Hepatocyte (in vitro differentiated cells): ENCODE measurements around the gene ANO2. TPM values are rescaled to one million over a fixed set of nuclear protein-coding genes. Genes with fewer than 3 reads are reported as not detected.

Experiments used
- DNase-seq: peaks from one replicate; pipeline ENCODE4 v3.0.0-alpha.2; 2016; ENCODE audit warnings: low spot score
- H2AFZ ChIP-seq: fragments of 200-600 bp; sonication (generic); 2 replicates; pipeline ENCODE4 v1.6.0; 2016; ENCODE audit warnings: antibody characterized with exemption, mild to moderate bottlenecking
- H3K27ac ChIP-seq: fragments of 200-600 bp; sonication (generic); 2 replicates; pipeline ENCODE4 v1.5.1; 2016; ENCODE audit warnings: mild to moderate bottlenecking
- H3K27me3 ChIP-seq: fragments of 200-600 bp; sonication (generic); 2 replicates; pipeline ENCODE4 v1.6.1; 2016
- H3K36me3 ChIP-seq: fragments of 200-600 bp; sonication (generic); replicated peaks from 2 replicates; pipeline ENCODE4 v1.5.1; 2016; ENCODE audit warnings: low read depth; ENCODE audit not compliant: insufficient read depth
- H3K4me1 ChIP-seq: fragments of 200-600 bp; sonication (generic); 2 replicates; pipeline ENCODE4 v1.5.1; 2016; ENCODE audit warnings: mild to moderate bottlenecking, moderate library complexity; ENCODE audit not compliant: insufficient read depth
- H3K4me2 ChIP-seq: fragments of 200-600 bp; sonication (generic); 2 replicates; pipeline ENCODE4 v1.6.0; 2016
- H3K4me3 ChIP-seq: fragments of 200-600 bp; sonication (generic); 2 replicates; pipeline ENCODE4 v1.5.1; 2016; ENCODE audit warnings: mild to moderate bottlenecking
- H3K79me2 ChIP-seq: fragments of 200-600 bp; sonication (generic); 2 replicates; pipeline ENCODE4 v1.6.0; 2017; ENCODE audit warnings: mild to moderate bottlenecking
- H3K9me2 ChIP-seq: fragments of 200-600 bp; sonication (generic); replicated peaks from 2 replicates; pipeline ENCODE4 v1.6.0; 2017; ENCODE audit warnings: mild to moderate bottlenecking; ENCODE audit not compliant: insufficient read depth
- H3K9me3 ChIP-seq: fragments of 200-600 bp; sonication (generic); 2 replicates; pipeline ENCODE4 v1.5.1; 2016; ENCODE audit warnings: low read depth, mild to moderate bottlenecking
- H4K20me1 ChIP-seq: fragments of 200-600 bp; sonication (generic); 2 replicates; pipeline ENCODE4 v1.6.0; 2016; ENCODE audit warnings: mild to moderate bottlenecking; ENCODE audit not compliant: insufficient read depth, poor library complexity, severe bottlenecking
- EZH2 ChIP-seq: fragments of 200-600 bp; sonication (generic); IDR thresholded peaks from 2 replicates; pipeline ENCODE4 v1.6.1; 2016; ENCODE audit warnings: antibody characterized with exemption, mild to moderate bottlenecking, borderline replicate concordance
- EZH2phosphoT487 ChIP-seq: fragments of 200-600 bp; sonication (generic); IDR thresholded peaks from one replicate; pipeline ENCODE4 v1.6.1; 2018; ENCODE audit warnings: antibody characterized with exemption, mild to moderate bottlenecking, low read depth, moderate library complexity; ENCODE audit not compliant: unreplicated experiment, severe bottlenecking
- WGBS: methylation state at CpG from one replicate; pipeline ENCODE4 v1.1.6; 2016; ENCODE audit warnings: low lambda C conversion rate; ENCODE audit errors: missing lambda C conversion rate; 5-methylcytosine and 5-hydroxymethylcytosine counted together
- polyA plus RNA-seq: library from polyadenylated mRNA; unstranded; fragments of >200 nt; fragmentation: Nextera tagmentation; extraction: Ambion mirVana; gene quantifications from 2 replicates; pipeline ENCODE4 v1.2.1, GENCODE V29; 2016
- total RNA-seq: library from RNA; depleted of rRNA; stranded (reverse); fragments of >200 nt; gene quantifications from 2 replicates; pipeline ENCODE4 v1.2.3, GENCODE V29; 2014
- TF ChIP-seq, protein P1 (sequence below): fragments of 200-600 bp; sonication (generic); IDR thresholded peaks from 2 replicates; pipeline ENCODE4 v1.5.1; 2016; ENCODE audit warnings: antibody characterized with exemption, mild to moderate bottlenecking; ENCODE audit not compliant: poor library complexity

Gene ANO2
- total and polyA plus RNA-seq, 2 experiments from 2014 or later, result 1.0 to 1.9 TPM

DNA sequence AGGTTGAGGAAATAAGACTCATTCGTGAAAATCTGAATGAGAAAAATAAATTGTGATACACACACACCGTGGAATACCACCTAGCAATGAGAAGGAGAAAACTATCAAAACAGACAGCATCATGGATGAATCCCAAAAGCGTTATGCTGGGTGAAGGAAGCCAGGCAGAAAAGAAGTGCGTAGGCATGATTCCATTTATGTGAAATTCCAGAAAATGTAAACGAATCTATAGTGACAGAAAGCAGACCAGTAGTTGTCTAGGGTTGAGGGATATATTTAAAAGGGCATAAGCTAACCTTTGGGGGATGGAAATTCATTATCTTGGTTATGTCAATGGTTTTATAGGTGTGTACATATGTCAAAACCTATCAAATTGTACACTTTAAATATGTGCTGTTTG, 42.5 kb upstream of the ANO2 start:
- no peaks in the 10 kb centered on the region for H3K36me3 ChIP-seq
- H3K4me1 ChIP-seq, result no peaks in the 10 kb centered on the region
- H2AFZ ChIP-seq, result no peak overlapping the region
- TF ChIP-seq, protein P1, sequence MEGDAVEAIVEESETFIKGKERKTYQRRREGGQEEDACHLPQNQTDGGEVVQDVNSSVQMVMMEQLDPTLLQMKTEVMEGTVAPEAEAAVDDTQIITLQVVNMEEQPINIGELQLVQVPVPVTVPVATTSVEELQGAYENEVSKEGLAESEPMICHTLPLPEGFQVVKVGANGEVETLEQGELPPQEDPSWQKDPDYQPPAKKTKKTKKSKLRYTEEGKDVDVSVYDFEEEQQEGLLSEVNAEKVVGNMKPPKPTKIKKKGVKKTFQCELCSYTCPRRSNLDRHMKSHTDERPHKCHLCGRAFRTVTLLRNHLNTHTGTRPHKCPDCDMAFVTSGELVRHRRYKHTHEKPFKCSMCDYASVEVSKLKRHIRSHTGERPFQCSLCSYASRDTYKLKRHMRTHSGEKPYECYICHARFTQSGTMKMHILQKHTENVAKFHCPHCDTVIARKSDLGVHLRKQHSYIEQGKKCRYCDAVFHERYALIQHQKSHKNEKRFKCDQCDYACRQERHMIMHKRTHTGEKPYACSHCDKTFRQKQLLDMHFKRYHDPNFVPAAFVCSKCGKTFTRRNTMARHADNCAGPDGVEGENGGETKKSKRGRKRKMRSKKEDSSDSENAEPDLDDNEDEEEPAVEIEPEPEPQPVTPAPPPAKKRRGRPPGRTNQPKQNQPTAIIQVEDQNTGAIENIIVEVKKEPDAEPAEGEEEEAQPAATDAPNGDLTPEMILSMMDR, result no peak
- TF ChIP-seq EZH2, result no peak
- TF ChIP-seq EZH2phosphoT487, result no peak
- 78% methylated on average over 5 of the region's 5 CpGs for WGBS
- H3K9me2 ChIP-seq, result no peaks in the 10 kb centered on the region
- H3K79me2 ChIP-seq, result no peaks in the 10 kb centered on the region
- no peak overlapping the region for H3K4me3 ChIP-seq
- H3K4me2 ChIP-seq, result no peak overlapping the region
- H4K20me1 ChIP-seq, result no peaks in the 10 kb centered on the region
- H3K9me3 ChIP-seq, result no peaks in the 10 kb centered on the region
- DNase-seq, result no peak
- no peak overlapping the region for H3K27ac ChIP-seq
- H3K27me3 ChIP-seq, result no peaks in the 10 kb centered on the region

DNA sequence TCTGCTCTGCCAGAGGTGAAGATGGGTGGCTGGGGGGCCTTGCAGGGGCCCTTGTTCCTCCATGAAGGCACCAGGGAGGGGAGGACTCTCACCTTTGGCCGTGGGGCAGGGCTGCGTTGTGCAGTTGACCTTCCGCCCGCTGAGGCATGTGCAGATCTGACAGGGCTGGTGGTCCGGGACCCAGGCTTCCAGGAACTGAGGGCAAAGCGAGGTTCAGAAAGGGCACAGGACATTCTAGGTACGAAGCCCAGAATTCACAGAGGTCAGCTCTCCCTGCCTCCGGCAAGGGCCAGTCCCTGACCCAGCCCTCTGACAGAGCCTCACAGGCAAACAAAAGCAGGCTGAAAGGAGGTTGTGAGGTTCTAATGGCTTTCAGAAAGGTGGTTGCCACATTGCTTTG, 40.4 kb upstream of the ANO2 start:
- TF ChIP-seq, protein P1, result no peak
- TF ChIP-seq EZH2phosphoT487 (no peak), EZH2 (no peak)
- Histone ChIP-seq H3K4me1 (no peaks in the 10 kb centered on the region), H4K20me1 (no peaks in the 10 kb centered on the region), H3K4me3 (no peak overlapping the region), H2AFZ (no peak overlapping the region), H3K79me2 (no peaks in the 10 kb centered on the region), H3K27me3 (no peaks in the 10 kb centered on the region), H3K9me2 (no peaks in the 10 kb centered on the region), H3K9me3 (no peaks in the 10 kb centered on the region), H3K4me2 (no peak overlapping the region), H3K36me3 (no peaks in the 10 kb centered on the region), H3K27ac (no peak overlapping the region)
- WGBS, result 65% methylated on average over 8 of the region's 8 CpGs
- DNase-seq, result no peak

DNA sequence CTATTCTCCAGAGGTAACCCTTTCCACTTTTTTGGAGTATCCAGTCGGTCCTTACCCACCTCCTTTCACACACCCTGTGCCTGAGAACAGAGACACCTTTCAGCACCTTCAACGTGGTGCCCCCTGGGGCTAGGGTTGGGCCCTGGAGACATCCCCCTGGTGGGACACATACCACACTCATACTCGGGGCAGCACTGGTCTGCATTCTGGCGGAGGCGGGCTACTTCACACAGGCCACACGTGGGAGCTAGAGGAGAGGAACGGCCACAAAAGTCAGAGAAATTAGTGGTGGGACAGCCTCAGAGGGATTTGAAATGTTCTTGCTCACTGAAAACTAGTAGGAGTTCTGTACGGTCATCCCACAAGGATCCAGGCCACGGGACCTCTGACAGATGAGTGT, 39.8 kb upstream of the ANO2 start:
- Histone ChIP-seq H4K20me1 (no peaks in the 10 kb centered on the region), H3K4me2 (no peak overlapping the region), H3K79me2 (no peaks in the 10 kb centered on the region), H3K27ac (no peak overlapping the region), H3K9me2 (no peaks in the 10 kb centered on the region), H3K27me3 (no peaks in the 10 kb centered on the region), H3K4me1 (no peaks in the 10 kb centered on the region), H3K36me3 (no peaks in the 10 kb centered on the region), H3K4me3 (no peak overlapping the region), H3K9me3 (no peaks in the 10 kb centered on the region), H2AFZ (no peak overlapping the region)
- WGBS, result 75% methylated on average over 9 of the region's 9 CpGs
- no peak for DNase-seq
- TF ChIP-seq EZH2 (no peak), EZH2phosphoT487 (no peak)
- TF ChIP-seq, protein P1, result no peak

DNA sequence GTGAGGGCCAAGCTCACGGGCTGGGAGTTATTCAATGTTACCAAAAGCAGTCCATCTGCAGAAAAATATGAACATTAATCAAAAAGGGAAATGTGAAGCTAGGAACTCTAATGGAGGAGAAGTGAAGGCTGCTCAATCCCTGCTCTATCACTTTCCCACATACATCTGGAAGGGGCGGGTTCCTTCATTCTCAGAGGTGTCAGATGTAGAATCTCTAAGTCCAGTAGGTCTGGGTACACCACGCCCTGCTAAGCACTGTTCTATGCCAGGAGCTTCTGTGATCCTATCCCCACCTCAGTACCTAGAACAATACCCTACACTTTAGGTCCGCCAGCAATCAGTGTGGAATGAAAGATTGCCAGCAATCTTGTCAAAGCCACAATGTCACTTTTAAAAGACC, 37.0 kb upstream of the ANO2 start:
- no peaks in the 10 kb centered on the region for H4K20me1 ChIP-seq
- no peak for DNase-seq
- no peak overlapping the region for H3K27ac ChIP-seq
- H3K79me2 ChIP-seq, result no peaks in the 10 kb centered on the region
- no peaks in the 10 kb centered on the region for H3K36me3 ChIP-seq
- no peaks in the 10 kb centered on the region for H3K4me1 ChIP-seq
- TF ChIP-seq EZH2phosphoT487 (no peak), EZH2 (no peak)
- TF ChIP-seq, protein P1, result no peak
- no peak overlapping the region for H3K4me2 ChIP-seq
- no peak overlapping the region for H2AFZ ChIP-seq
- H3K27me3 ChIP-seq, result no peaks in the 10 kb centered on the region
- no peaks in the 10 kb centered on the region for H3K9me3 ChIP-seq
- H3K9me2 ChIP-seq, result no peaks in the 10 kb centered on the region
- WGBS, result 90% methylated on average over 4 of the region's 4 CpGs
- no peak overlapping the region for H3K4me3 ChIP-seq
